ENCODE data around the gene ROBO2.

DNA sequence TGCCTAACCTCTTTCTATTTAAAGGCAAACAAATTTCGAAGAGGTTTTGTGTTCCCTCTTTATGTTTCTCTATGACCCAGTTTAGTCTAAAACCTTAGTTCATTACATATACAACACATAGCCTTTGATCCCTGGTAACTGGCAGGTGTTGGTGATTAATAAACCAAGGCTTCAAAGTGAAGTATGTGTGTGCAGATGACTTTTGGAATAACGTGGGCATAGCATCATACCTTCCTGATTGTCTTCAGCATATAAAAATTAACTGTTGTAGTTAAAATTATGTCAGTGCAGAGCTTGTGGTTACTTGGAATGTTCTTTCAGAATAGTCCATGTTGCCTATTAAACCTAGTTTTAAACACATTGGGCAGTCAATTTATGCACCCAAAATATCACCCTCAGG is 608.3 kb downstream of the ROBO2 start:
- TF ChIP-seq, protein P1, sequence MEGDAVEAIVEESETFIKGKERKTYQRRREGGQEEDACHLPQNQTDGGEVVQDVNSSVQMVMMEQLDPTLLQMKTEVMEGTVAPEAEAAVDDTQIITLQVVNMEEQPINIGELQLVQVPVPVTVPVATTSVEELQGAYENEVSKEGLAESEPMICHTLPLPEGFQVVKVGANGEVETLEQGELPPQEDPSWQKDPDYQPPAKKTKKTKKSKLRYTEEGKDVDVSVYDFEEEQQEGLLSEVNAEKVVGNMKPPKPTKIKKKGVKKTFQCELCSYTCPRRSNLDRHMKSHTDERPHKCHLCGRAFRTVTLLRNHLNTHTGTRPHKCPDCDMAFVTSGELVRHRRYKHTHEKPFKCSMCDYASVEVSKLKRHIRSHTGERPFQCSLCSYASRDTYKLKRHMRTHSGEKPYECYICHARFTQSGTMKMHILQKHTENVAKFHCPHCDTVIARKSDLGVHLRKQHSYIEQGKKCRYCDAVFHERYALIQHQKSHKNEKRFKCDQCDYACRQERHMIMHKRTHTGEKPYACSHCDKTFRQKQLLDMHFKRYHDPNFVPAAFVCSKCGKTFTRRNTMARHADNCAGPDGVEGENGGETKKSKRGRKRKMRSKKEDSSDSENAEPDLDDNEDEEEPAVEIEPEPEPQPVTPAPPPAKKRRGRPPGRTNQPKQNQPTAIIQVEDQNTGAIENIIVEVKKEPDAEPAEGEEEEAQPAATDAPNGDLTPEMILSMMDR (IDR thresholded peaks at IDR 0.05 in 8 of 11, conservative IDR thresholded peaks at IDR 0.05 in 3 of 11) = no peak
- TF ChIP-seq POLR2A (IDR thresholded peaks at IDR 0.05) = no peak
